Measurements from ENCODE around the gene METTL6.
A peak's percentile ranks its signal among the peaks of the same experiment; 100 is the strongest.
"Not testable (repeated sequence)": the region's sequence is repeated elsewhere in the genome, so short reads cannot be mapped to it uniquely, and the experiment has no call there.

Gene METTL6

DNA sequence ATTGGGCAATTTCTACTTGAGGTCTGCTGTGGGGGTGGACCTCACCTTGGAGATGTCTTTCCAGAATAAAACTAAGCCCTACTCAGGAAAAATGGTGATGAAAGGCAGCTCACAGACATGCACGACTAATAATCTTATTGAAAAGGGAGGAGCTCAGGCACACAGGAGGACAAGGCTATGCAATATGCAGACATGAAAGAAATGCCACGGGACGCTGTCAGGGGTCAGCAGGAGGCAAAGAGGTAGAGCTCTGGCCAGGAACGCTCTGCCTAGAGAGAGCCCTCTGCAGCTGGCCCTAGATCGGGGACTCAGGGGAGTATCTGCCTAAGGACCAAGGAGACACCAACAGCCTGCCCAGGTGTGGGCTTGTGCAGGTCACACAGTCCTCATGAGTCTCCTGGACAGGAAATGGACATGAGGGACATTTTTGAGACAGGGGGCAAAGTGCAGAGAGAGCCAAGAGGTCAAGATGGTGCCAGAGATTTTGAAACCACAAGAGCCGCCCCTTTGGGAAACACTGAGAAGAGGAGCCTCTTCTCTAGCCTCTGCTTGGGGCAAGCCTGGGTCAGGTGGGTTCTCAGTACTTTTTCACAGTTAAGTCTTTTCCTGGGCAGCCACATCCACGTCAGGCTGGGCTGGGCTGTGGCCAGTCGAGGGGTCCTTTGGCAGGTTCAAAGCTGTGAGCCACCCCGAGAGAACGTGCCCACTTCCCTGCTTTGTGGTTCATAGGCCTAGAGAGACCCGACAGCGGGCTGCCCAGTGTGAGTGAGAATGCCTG, 23.3 kb upstream of the METTL6 start:
- DNase-seq, result no peak

- no peak for DNase-seq
Measured at GRCh38 chr3:15449489-15450224, 22.3 kb upstream of the METTL6 start.

DNA sequence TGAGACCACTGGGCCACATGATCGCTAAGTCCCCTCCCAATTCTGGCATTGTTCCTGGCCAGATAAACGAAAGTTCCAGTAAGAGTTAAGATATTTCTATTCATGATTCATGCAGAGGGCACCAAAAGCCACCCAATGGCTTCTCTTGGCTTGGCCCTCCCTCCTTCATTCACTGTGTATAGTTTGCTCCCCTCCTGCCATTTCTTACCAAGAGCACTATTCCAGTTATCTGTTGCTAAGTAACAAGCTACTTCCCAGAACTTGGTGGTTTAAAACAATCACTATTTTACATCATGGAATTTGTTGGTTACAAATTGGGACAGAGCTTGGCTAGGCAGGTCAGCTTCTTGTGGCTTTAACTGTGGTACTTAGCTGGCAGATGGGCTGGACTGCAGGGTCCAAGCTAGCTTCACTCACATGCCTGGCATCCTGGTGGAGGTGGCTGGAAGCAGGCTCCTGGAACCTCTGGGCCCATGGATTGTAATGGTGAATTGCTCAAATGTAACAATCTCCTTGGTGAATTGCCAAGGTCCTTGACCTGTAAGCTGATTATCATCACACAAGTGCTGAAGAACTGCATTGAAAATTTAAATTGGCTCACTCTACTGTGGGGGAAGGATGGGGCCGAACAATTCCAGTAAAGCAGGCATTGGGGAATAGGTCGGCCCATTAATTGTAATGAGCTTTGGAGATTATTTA, 16.6 kb upstream of the METTL6 start:
- no peak for DNase-seq

- peak in 1 of 2 donors; percentile 36 for DNase-seq
Measured at GRCh38 chr3:15440891-15441290, 13.5 kb upstream of the METTL6 start.

DNA sequence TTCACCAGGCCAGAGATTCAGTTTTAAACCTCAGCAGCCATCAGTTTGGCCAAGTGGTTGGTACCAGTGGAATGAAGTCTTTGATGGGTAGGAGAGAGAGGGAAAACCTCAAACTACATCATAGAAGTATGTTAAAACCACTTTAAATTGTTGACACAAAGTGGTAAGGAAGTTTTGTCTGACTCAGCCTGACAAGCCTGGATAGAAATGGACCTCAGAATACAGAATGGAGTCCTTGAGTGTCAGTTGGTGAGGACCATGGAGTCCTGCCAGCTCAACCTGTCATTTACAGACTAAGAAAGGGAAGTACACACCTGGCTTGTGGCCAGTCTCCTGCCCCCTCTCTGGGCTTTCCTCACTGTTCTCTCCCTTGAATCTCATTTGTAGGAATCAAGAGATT, 12.1 kb upstream of the METTL6 start:
- DNase-seq, result no peak

DNA sequence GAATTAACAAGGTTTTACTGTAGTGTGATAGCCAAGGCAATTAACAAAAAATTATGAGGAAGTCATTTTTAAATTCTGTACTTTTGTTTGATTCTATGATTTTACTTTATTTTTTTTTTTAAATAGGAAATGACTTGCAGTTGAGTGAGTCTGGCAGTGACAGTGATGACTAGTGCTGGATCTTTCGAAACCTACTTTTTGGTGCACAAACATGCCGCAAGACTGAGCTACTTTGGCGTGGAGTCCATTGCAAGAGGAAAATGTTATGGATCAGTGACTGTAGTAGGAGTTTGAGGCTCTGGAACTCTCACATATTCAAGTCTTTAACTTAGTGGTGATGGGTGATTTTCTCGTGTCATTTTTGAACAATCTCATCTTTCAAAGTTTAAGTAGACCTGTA, 11.6 kb upstream of the METTL6 start:
- peak in 1 of 2 donors; percentile 38 for DNase-seq

DNA sequence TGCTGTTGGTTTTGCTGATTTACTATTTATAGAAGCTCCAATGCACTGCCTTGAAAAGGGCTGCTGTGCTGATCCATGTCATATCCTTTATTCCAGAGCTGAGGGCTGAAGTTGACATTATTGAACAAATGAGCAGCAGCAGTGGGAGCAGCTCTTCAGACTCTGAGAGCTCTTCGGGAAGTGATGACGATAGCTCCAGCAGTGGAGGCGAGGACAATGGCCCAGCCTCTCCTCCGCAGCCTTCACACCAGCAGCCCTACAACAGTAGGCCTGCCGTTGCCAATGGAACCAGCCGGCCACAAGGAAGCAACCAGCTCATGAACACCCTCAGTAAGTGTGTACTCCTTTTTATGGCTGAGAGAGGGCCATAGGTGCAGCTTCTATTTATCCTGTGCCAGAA, 8.9 kb upstream of the METTL6 start:
- DNase-seq, result no peak

DNA sequence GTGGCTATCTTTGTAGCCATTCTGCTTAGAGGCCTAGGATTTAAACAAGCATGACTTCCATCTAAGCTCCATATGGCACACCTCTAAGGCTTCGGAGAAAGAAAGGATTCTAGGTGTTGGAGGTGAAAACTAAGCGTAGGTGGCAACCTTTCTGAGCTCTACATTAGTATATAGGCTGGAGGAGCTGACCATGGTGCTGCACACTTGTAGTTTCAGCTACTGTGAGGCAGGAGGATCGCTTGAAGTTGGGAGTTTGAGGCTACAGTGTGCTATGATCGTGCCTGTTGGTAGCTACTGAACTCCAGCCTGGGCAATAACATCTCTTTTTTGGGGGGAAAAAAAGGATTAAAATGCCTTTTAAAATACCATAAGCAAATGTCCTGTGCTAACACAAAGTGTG, 7.4 kb upstream of the METTL6 start:
- DNase-seq, result no peak

DNA sequence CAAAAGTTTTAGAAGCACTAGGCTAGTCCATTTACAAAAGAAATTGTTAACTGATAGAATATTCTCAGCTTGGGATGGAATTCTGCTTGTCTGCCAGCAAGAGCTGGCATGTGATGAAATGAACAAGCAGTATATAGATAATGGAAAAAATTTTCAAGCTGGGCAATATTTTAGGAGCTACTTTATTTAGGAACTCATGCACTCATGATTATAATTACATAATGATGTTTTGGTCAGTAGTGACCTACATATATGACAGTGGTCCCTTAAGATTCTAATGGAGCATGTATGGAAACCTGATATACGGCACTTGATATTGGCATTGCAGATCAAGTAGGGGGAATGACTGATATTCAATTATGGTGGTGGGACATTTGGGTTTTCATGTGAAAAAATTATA, 6.2 kb upstream of the METTL6 start:
- no peak for DNase-seq

DNA sequence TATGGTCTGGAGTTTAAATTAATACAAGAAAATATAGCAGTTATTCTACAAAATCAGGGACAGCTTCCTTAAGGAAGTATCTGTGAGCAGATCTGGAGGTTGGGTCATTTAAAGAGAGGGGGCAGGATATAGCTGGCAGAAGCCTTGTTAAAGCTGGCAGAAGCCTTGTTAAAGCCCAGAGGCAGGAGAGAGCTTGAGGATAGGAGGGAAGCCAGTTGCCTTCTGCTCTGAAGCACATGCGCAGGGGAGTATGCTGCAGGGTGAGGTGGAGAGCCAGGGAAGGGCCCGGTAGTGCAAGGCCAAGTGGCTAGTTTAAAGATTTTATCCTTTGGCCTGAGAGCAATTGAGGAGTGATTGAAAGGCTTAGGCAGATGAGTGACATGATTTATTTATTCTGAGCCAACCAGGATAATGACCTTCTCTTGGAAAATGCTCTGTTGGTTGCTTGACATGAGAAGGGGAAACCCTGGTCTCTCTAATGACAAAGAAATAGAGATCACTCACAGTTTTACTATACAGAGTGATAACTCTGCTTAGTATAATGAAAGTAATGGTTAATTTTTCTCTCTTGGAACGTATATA, 4.0 kb upstream of the METTL6 start:
- no peak for DNase-seq

- DNase-seq, result no peak
Measured at GRCh38 chr3:15430624-15431023, 3.3 kb upstream of the METTL6 start.

DNA sequence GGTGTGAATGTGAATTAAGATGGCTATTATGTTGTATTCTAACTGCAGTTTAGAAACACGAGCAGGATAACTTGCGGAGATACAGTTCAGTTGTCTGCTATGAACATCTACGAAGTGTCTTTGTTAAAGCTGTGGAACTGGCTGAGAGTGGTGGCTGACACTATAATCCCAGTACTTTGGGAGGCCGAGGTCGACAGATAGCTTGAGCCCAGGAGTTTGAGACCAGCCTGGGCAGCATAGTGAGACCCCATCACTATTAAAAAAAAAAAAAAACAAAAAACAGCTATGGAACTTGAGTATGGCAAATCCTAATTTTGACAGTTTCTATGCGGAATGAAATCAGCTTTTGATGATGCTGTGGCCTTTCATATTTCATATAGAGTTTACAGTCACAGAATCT, 1.7 kb upstream of the METTL6 start:
- DNase-seq, result no peak

DNA sequence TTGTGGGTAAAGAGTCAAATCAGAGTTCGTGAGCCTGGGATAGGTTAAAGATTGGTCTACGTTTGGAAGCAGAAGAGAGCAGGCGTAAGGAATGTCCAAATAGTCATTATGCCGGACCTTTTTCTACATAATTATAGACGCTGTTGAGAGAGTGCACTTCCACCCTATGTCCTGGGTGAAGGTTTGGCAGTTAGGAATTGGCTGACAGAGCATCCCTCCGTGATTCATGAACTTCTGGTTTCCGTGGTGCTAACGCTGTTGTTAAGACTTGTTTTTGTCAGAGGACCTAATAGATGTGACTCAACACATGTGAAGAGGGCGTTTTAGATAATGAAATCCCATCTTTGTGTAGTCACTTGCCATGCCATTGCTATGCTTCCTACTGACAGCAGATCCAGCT, 1.2 kb upstream of the METTL6 start:
- peak; percentile 25 to 57 for DNase-seq

- no peak for DNase-seq
Measured at GRCh38 chr3:15427981-15428380, 637 bp upstream of the METTL6 start.

- no peak for DNase-seq
Measured at GRCh38 chr3:15426579-15427118, 695 bp downstream of the METTL6 start.

- DNase-seq, result no peak
Measured at GRCh38 chr3:15420871-15421270, 6.5 kb downstream of the METTL6 start.

DNA sequence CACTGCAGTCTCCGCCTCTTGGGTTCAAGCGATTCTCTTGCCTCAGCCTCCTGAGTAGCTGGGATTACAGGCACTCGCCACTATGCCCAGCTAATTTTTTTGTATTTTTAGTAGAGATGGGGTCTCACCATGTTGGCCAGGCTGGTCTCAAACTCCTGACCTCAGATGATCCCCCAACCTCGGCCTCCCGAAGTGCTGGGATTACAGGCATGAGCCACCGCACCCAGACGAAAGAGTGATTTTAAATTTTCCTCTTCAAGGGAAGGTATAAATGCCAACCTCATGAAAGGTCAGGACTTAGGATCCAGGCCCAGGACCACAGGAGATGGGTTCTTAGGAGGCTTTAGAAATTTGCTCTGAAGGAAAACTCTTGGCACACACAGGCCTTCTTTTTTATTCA, 16.4 kb downstream of the METTL6 start:
- not testable (repeated sequence) for DNase-seq

- no peak for DNase-seq
Measured at GRCh38 chr3:15409774-15410173, 17.6 kb downstream of the METTL6 start.

GRCh38 chr3:15409239-15409638, 18.1 kb downstream of the METTL6 start:
- no peak for DNase-seq

DNA sequence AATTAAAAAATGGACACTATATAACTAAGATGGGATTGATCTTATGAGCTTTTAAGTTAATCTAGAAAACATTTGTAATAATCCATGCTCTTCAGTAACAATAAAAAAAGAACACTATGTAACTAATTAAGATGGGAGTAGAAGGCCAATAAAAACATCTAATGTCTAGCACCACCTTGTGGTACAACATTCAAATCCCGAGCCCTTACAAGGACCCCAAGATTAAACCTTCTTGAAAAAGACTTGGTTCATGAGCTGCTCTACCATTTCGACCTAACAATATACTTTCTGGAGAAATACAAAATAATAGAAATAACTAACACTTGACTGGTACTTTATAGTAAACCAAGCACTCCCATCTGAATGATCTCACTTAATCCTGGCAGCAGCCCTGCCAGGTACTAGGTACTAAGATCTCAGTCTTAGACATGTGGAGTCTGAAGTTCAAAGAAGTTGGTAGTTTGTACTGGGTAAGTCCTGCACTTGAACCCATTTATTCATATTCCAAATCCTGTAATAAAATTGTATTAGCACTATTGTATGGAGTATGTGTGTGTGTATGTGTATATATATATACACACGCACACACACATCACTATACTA, 21.8 kb downstream of the METTL6 start:
- peak in 1 of 2 donors; percentile 66 for DNase-seq

DNA sequence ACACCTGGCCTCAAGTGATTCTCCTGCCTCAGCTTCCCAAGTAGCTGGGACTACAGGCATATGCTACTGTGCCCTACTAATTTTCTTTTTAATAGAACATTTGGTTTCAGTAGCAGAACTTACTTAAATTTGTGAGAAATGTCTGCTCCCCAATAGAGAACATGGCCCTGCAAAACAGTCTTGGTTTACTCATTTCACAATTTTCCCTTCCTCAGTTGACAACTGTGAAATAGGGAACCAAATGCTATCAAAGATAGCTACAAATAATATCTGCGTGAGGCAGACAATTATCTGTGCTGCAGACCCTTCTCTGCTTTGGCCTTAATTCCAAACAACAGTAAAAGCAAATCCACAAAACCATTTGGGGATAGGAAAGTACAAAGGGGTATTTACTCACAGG, 22.6 kb downstream of the METTL6 start:
- no peak for DNase-seq

DNA sequence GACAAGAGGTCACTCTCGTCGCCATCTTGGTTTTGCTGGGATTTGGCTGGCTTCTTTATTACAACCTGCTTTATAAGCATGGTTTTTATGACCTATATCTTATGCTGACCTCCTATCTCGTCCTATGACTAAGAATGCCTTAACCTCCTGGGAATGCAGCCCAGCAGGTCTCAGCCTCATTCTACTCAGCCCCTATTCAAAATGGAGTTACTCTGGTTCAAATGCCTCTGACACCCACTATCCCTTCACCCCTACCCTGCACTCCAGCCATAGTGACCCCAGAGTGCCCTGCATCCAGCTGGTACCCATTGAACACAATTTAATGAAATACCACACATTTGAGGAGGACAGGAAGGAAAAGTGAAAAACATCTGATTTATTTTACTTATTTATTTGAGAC, 23.4 kb downstream of the METTL6 start:
- no peak for DNase-seq

- no peak for DNase-seq
Measured at GRCh38 chr3:15403495-15403894, 23.8 kb downstream of the METTL6 start.
